Activated naive CD8-positive, alpha-beta T cell treated with anti-CD3 and anti-CD28 coated beads for 36 hours (primary cell): Measurements from ENCODE around the gene MATCAP1. TPM values are rescaled to one million over a fixed set of nuclear protein-coding genes. Genes with fewer than 3 reads are reported as not detected.
A peak's percentile ranks its signal among the peaks of the same experiment; 100 is the strongest.

ENCODE experiments used
- DNase-seq: peaks from one replicate; pipeline ENCODE4 v3.0.0; 2021
- H3K27ac Mint-ChIP-seq: one replicate; pipeline ENCODE4 v1.8.0; 2022; ENCODE audit warnings: mild to moderate bottlenecking, moderate library complexity, mixed read lengths
- H3K27me3 Mint-ChIP-seq: one replicate; pipeline ENCODE4 v1.8.0; 2022; ENCODE audit warnings: mild to moderate bottlenecking, mixed read lengths
- H3K36me3 Mint-ChIP-seq: one replicate; pipeline ENCODE4 v1.8.0; 2021; ENCODE audit warnings: mild to moderate bottlenecking, mixed read lengths
- H3K4me1 Mint-ChIP-seq: one replicate; pipeline ENCODE4 v1.8.0; 2021; ENCODE audit warnings: mixed read lengths
- H3K4me3 Mint-ChIP-seq: one replicate; pipeline ENCODE4 v1.8.0; 2022; ENCODE audit warnings: mild to moderate bottlenecking, moderate library complexity, mixed read lengths
- H3K9me3 Mint-ChIP-seq: one replicate; pipeline ENCODE4 v1.8.0; 2022; ENCODE audit warnings: mixed read lengths
- total RNA-seq, 2 experiments: library from RNA; stranded (reverse); gene quantifications; one replicate each; pipeline ENCODE4 v1.2.3, GENCODE V29; 2021

The MATCAP1 gene
- total RNA-seq, 2 experiments from 2014 or later = 15.8 to 16.7 TPM

- H3K27me3 Mint-ChIP-seq = peaks cover 86% of the 10 kb centered on the region
- peaks cover 3% of the 10 kb centered on the region for H3K36me3 Mint-ChIP-seq
These were observed 9.7 kb downstream of the MATCAP1 start for GRCh38 chr16:67173808-67174705.

DNA sequence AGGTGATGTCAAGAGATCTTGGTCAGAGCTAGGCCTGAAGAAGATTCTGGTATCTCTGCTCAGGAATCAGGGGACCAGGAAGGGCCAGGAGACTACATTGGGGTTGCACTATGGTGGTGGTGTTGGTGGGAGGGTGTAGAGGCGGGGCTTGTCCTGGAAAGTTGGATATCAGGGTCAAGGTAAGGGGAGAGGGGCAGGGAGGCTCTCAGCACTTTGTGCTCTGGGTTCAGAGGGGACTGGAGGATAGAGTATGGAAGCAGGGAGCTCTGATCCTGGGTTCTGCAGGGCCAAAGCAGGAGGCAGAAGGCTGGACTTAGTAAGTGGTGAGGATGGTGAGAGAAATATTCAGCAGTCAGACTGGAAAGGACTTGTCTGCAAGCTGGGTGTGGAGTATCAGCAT is 10.4 kb downstream of the MATCAP1 start:
- H3K36me3 Mint-ChIP-seq = no peaks in the 10 kb centered on the region

More at GRCh38 chr16:67173808-67174705, 9.7 kb downstream of the MATCAP1 start:
- Mint-ChIP-seq H3K9me3 (no peaks in the 10 kb centered on the region), H3K27ac (no peak overlapping the region), H3K4me1 (peaks cover 29% of the 10 kb centered on the region), H3K4me3 (peak overlapping the region; percentile 72)
- peak; percentile 72 for DNase-seq

GRCh38 chr16:67170949-67171649 is 12.7 kb downstream of the MATCAP1 start:
- H3K4me1 Mint-ChIP-seq = peaks cover 26% of the 10 kb centered on the region
- peak overlapping the region; percentile 66 for H3K4me3 Mint-ChIP-seq
- peaks cover 88% of the 10 kb centered on the region for H3K27me3 Mint-ChIP-seq

More for the DNA sequence above, 10.4 kb downstream of the MATCAP1 start:
- Mint-ChIP-seq H3K4me1 (peaks cover 25% of the 10 kb centered on the region), H3K9me3 (no peaks in the 10 kb centered on the region), H3K27ac (no peak overlapping the region), H3K4me3 (peak overlapping the region; percentile 72), H3K27me3 (peaks cover 86% of the 10 kb centered on the region)
- DNase-seq = no peak

DNA sequence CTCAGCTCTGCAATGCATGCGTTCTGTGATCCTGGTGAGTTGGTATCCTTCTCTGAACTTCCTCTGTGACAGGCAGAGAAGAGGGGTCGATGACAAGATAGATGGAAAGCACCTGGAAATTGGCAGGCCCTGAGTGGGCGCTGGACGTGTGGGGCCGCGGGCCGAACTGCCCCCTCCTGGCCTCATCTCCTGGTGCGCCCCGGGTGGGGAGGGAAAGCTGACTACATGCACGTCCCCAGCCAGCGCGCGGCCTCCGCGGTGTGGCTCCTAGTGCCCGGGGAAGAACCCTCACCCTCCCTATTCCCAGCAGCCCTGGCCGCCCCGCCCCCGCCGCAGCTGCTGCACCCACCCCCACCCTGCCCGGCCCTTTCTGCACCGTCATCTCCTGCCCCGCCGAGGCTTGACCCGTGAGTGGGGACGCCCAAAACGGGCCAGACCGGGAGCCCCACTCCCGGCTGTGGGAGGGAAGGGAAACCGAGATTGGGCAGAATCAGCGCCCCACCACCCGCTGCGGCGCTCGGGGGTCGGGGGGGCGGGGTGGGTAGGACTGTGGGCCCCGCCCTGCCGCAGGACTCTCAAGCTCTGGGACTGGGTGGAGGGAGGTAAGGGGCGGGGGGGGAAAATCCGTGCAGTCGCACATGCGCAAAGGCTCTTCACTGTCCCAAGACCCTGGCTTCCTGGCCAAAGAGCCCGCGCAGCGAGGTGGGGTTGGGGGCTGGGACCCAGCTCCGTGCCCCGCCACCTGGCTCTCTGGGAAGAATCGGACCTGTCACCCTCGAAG is 13.4 kb downstream of the MATCAP1 start, which contains the start of gene NOL3:
NOL3 (plus strand) TSS at position 371 of the 781 bp plus-strand sequence.
- Mint-ChIP-seq H3K36me3 (peaks cover 3% of the 10 kb centered on the region), H3K4me3 (peak within 1 kb of the TSS; percentile 73), H3K4me1 (peaks cover 26% of the 10 kb centered on the region), H3K27ac (no peak within 1 kb of the TSS), H3K27me3 (peaks cover 87% of the 10 kb centered on the region), H3K9me3 (no peaks in the 10 kb centered on the region)
- peak; percentile 49 for DNase-seq

More at GRCh38 chr16:67170949-67171649, 12.7 kb downstream of the MATCAP1 start:
- no peak for DNase-seq
- Mint-ChIP-seq H3K36me3 (peaks cover 3% of the 10 kb centered on the region), H3K27ac (no peak overlapping the region), H3K9me3 (no peaks in the 10 kb centered on the region)

DNA sequence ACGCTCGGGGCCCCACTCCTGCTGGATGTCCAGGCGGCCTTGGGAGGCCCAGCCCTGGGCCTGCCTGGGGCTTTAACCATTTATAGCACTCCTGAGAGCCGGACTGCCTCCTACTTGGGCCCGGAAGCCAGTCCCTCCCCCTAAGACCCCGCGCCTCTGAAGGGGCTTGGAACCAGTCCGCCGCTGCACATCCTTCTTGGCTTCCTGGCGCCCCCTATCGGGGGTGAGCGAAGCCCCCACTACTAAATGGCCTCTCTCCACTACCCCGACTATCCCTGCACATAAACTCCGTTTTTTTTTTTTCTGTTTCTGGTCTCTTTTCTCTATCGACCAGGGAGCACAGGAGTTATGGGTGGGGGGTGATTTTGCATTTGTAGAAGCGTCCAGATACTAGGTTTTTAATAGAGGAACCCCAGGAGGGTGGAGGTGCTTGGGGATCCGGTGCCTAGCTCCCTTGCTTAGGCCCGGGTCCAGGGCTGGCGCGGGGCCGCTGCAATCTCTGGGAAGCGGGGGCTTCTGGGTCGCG is 14.1 kb downstream of the MATCAP1 start:
- Mint-ChIP-seq H3K4me3 (peak overlapping the region; percentile 73), H3K9me3 (no peaks in the 10 kb centered on the region), H3K27ac (no peak overlapping the region), H3K4me1 (peaks cover 32% of the 10 kb centered on the region), H3K27me3 (peaks cover 89% of the 10 kb centered on the region), H3K36me3 (peaks cover 3% of the 10 kb centered on the region)
- DNase-seq = peak; percentile 56

- Mint-ChIP-seq H3K27me3 (peaks cover 93% of the 10 kb centered on the region), H3K4me3 (no peak overlapping the region), H3K36me3 (peaks cover 3% of the 10 kb centered on the region), H3K27ac (no peak overlapping the region), H3K9me3 (no peaks in the 10 kb centered on the region), H3K4me1 (peaks cover 35% of the 10 kb centered on the region)
- DNase-seq = no peak
These were observed 14.7 kb downstream of the MATCAP1 start for GRCh38 chr16:67169011-67169451.

DNA sequence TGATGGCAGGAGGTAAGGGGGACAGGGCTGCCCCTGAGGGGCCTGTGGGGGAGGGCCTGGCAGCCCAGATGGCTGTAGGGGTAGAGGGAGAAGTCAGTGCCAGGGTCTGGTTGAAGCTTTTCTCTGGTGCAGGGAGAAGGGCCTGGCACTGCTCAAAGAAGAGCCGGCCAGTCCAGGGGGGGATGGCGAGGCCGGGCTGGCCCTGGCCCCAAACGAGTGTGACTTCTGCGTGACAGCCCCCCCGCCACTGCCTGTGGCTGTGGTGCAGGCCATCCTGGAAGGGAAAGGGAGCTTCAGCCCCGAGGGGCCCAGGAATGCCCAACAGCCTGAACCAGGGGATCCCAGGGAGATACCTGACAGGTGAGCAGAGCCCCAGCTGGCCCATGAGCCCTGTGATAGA is 16.2 kb downstream of the MATCAP1 start:
- H3K27me3 Mint-ChIP-seq = peaks cover 86% of the 10 kb centered on the region
- no peaks in the 10 kb centered on the region for H3K9me3 Mint-ChIP-seq
- H3K27ac Mint-ChIP-seq = no peak overlapping the region
- H3K4me1 Mint-ChIP-seq = peaks cover 26% of the 10 kb centered on the region
- DNase-seq = no peak
- peaks cover 3% of the 10 kb centered on the region for H3K36me3 Mint-ChIP-seq
- H3K4me3 Mint-ChIP-seq = no peak overlapping the region

DNA sequence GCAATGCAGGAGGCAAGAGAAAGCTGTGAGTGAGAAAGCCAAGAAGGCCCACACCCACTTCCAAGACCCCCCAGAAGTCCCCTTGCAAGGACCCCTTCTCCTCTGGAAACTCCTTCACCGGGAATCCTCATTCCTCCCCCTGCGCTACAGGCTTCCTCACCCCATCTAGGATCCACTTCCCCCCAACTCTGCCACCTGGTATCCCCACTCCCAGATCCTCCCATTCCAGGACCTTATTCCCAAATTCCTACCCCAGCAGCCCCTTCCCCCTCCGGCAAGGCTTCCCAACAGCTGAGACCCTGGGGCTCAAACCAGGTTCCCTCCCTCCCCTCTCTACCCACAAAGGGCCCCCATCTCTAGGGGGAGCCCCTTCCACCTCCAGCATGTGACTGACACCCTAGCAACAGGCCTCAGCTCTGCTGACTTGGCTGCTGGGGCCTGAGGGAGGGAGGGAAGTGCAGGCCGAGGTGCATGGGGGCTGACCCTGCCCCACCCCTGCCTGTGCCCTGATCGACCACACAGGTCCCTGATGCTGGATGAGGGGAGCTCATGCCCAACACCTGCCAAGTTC is 17.1 kb downstream of the MATCAP1 start:
- Mint-ChIP-seq H3K27ac (no peak overlapping the region), H3K4me1 (peaks cover 28% of the 10 kb centered on the region), H3K9me3 (no peaks in the 10 kb centered on the region), H3K4me3 (no peak overlapping the region), H3K27me3 (peaks cover 86% of the 10 kb centered on the region), H3K36me3 (peaks cover 6% of the 10 kb centered on the region)
- DNase-seq = no peak

DNA sequence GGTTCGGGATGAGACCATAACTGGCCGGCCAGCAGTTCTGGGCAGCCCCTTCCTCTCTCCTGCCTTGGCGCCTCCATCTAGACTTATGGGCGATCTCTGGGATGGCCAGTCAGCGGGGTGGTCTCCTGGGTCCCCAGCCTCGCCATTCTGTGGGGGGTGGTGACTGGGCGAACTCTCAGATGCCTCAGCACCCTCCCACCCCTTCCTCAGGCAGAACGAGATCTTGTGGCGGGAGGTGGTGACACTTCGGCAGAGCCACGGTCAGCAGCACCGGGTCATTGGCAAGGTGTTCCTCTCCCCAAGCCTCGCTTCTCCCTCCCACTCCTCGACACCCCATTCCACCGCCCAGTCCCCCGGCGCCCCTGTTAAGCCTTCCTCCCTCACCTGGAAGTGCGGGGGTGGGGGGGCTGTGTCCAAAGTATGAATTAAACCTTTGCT is 17.6 kb downstream of the MATCAP1 start:
- H3K9me3 Mint-ChIP-seq = no peaks in the 10 kb centered on the region
- DNase-seq = no peak

DNA sequence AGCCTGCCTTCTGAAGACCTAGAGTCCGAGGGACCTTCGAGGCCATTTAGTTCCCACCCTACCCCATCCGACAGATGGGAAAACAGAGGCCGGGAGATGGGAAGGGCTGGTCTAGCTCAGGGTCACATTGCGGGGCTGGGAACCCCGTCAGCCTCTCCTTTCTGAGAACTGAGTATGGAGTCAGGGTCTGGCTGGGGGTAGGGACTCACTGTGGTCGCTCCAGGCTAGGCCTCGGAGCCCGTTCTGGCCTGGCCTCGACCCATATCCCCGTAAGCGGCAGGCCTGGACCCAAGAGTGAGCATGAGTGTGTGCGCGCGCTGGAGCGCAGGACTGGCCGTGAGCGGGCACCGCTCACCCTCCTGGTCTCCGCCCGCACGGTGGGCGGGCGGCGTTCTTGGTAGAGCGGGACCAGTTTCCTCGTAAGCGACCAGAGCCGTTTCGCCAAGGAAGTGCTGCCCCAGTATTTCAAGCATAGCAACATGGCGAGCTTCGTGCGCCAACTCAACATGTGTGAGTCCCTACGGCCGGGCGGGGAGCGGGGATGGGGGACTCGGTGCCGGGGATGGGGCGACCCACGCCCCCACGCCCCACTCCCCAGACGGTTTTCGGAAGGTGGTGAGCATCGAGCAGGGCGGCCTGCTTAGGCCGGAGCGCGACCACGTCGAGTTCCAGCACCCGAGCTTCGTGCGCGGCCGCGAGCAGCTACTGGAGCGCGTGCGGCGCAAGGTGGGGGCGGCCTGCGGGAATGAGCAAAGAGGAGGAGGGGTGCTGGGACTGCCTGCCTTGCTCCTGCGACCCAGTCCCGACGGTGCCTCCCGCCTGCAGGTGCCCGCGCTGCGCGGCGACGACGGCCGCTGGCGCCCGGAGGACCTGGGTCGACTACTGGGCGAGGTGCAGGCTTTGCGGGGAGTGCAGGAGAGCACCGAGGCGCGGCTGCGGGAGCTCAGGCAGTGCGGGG is 18.4 kb downstream of the MATCAP1 start:
- Mint-ChIP-seq H3K27ac (no peak overlapping the region), H3K27me3 (peaks cover 84% of the 10 kb centered on the region), H3K4me1 (peaks cover 28% of the 10 kb centered on the region), H3K4me3 (no peak overlapping the region), H3K36me3 (peaks cover 11% of the 10 kb centered on the region), H3K9me3 (no peaks in the 10 kb centered on the region)
- DNase-seq = no peak

More for the DNA sequence above, 17.6 kb downstream of the MATCAP1 start:
- H3K27ac Mint-ChIP-seq = no peak overlapping the region
- peaks cover 9% of the 10 kb centered on the region for H3K36me3 Mint-ChIP-seq
- peaks cover 28% of the 10 kb centered on the region for H3K4me1 Mint-ChIP-seq
- H3K4me3 Mint-ChIP-seq = no peak overlapping the region
- H3K27me3 Mint-ChIP-seq = peaks cover 86% of the 10 kb centered on the region

DNA sequence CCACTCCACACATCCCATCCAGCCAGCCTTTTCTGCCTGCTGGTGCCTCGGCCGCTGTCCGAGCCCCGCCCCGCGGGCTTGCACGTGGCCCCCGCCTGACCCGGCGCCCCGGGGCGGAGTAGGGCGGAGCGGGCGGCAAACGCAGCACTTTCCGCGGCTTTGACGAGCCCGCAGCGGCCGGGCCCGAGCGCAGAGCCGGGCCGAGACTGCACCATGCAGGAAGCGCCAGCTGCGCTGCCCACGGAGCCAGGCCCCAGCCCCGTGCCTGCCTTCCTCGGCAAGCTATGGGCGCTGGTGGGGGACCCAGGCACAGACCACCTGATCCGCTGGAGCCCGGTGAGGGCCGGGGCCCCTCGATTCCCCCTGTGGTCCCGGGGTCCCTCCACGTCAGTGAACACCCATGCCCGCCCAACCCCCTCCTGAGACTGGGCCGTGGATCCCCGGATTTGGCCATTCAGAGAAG is 19.1 kb downstream of the MATCAP1 start, which contains the start of gene HSF4:
HSF4 (plus strand) TSS at position 147 of the 463 bp plus-strand sequence; CDS start at position 214, 67 bp downstream.
- H3K36me3 Mint-ChIP-seq = peaks cover 11% of the 10 kb centered on the region
- H3K27ac Mint-ChIP-seq = no peak within 1 kb of the TSS
- H3K4me3 Mint-ChIP-seq = peak within 1 kb of the TSS; percentile 32
- no peak for DNase-seq
- H3K27me3 Mint-ChIP-seq = peaks cover 77% of the 10 kb centered on the region
- H3K9me3 Mint-ChIP-seq = no peaks in the 10 kb centered on the region
- peaks cover 21% of the 10 kb centered on the region for H3K4me1 Mint-ChIP-seq

GRCh38 chr16:67163999-67164558 is 19.7 kb downstream of the MATCAP1 start:
- Mint-ChIP-seq H3K27ac (no peak overlapping the region), H3K27me3 (peaks cover 72% of the 10 kb centered on the region), H3K9me3 (no peaks in the 10 kb centered on the region), H3K4me3 (peak overlapping the region; percentile 32), H3K4me1 (peaks cover 21% of the 10 kb centered on the region), H3K36me3 (peaks cover 11% of the 10 kb centered on the region)
- DNase-seq = no peak
